Loucy (cell line): Measurements from ENCODE around the gene CXorf65.
A peak's percentile ranks its signal among the peaks of the same experiment; 100 is the strongest.

Source experiments
- H2AFZ ChIP-seq: fragments of 200-600 bp; sonication (generic); 2 replicates; pipeline ENCODE4 v1.6.0; 2016; ENCODE audit warnings: antibody characterized with exemption, mild to moderate bottlenecking, low read length, moderate library complexity
- H3F3A ChIP-seq: fragments of 200-600 bp; 2 replicates; pipeline ENCODE4 v1.6.0; 2016; ENCODE audit warnings: antibody characterized with exemption, low read depth, mild to moderate bottlenecking
- H3K27me3 ChIP-seq: fragments of 200-600 bp; sonication (generic); 2 replicates; pipeline ENCODE4 v1.6.1; 2014; ENCODE audit warnings: low read length, mild to moderate bottlenecking; ENCODE audit not compliant: insufficient read depth, poor library complexity, severe bottlenecking
- H3K36me3 ChIP-seq: fragments of 200-600 bp; sonication (generic); 2 replicates; pipeline ENCODE4 v1.6.1; 2016; ENCODE audit warnings: low read length; ENCODE audit not compliant: insufficient read depth
- H3K4me1 ChIP-seq: fragments of 200-600 bp; sonication (generic); 2 replicates; pipeline ENCODE4 v1.5.1; 2014; ENCODE audit warnings: low read length, mild to moderate bottlenecking; ENCODE audit not compliant: insufficient read depth, poor library complexity, severe bottlenecking
- H3K4me2 ChIP-seq: fragments of 200-600 bp; sonication (generic); 2 replicates; pipeline ENCODE4 v1.6.0; 2014; ENCODE audit warnings: antibody characterized with exemption, low read length, low read depth, mild to moderate bottlenecking; ENCODE audit not compliant: poor library complexity, severe bottlenecking
- H3K4me3 ChIP-seq: fragments of 200-600 bp; sonication (generic); 2 replicates; pipeline ENCODE4 v1.5.1; 2014; ENCODE audit warnings: low read length, mild to moderate bottlenecking, mixed read lengths; ENCODE audit not compliant: poor library complexity, severe bottlenecking
- H3K79me2 ChIP-seq: fragments of 200-600 bp; sonication (generic); 2 replicates; pipeline ENCODE4 v1.6.1; 2014; ENCODE audit warnings: low read length; ENCODE audit not compliant: insufficient read depth
- H3K9ac ChIP-seq: fragments of 200-600 bp; sonication (generic); 2 replicates; pipeline ENCODE4 v1.6.0; 2014; ENCODE audit warnings: mild to moderate bottlenecking, low read depth, low read length, moderate library complexity; ENCODE audit not compliant: poor library complexity, severe bottlenecking
- H3K9me2 ChIP-seq: fragments of 200-600 bp; sonication (generic); replicated peaks from 2 replicates; pipeline ENCODE4 v1.6.1; 2016; ENCODE audit warnings: low read depth, low read length, mixed read lengths
- H3K9me3 ChIP-seq: fragments of 200-600 bp; sonication (generic); 2 replicates; pipeline ENCODE4 v1.6.1; 2014; ENCODE audit warnings: mild to moderate bottlenecking, antibody characterized with exemption, low read length, low read depth; ENCODE audit not compliant: insufficient read depth
- H4K20me1 ChIP-seq: fragments of 200-600 bp; sonication (generic); 2 replicates; pipeline ENCODE4 v1.6.0; 2014; ENCODE audit warnings: antibody characterized with exemption, low read length, mild to moderate bottlenecking; ENCODE audit not compliant: insufficient read depth, poor library complexity, severe bottlenecking
- CTCF ChIP-seq: fragments of 200-600 bp; sonication (generic); conservative IDR thresholded peaks from 2 replicates; pipeline ENCODE4 v1.5.1; 2014; ENCODE audit warnings: mild to moderate bottlenecking, antibody characterized with exemption, low read length
- EZH2phosphoT487 ChIP-seq: fragments of 200-600 bp; IDR thresholded peaks from 2 replicates; pipeline ENCODE4 v1.6.1; 2018; ENCODE audit warnings: antibody characterized with exemption, mild to moderate bottlenecking, moderate library complexity, borderline replicate concordance

The CXorf65 gene

GRCh38 chrX:71103110-71103983, 3.2 kb downstream of the CXorf65 start:
- H3K4me2 ChIP-seq: peak overlapping the region; percentile 99
- no peaks in the 10 kb centered on the region for H3K36me3 ChIP-seq
- peaks cover 8% of the 10 kb centered on the region for H3F3A ChIP-seq
- H3K4me3 ChIP-seq: peak overlapping the region; percentile 85
- H3K4me1 ChIP-seq: peaks cover 74% of the 10 kb centered on the region
- no peaks in the 10 kb centered on the region for H3K9me3 ChIP-seq
- H2AFZ ChIP-seq: no peak overlapping the region
- peaks cover 56% of the 10 kb centered on the region for H3K79me2 ChIP-seq
- no peaks in the 10 kb centered on the region for H4K20me1 ChIP-seq
- no peak for TF ChIP-seq EZH2phosphoT487
- TF ChIP-seq CTCF: no peak
- peak overlapping the region; percentile 97 for H3K9ac ChIP-seq
- H3K27me3 ChIP-seq: no peaks in the 10 kb centered on the region
- no peaks in the 10 kb centered on the region for H3K9me2 ChIP-seq

GRCh38 chrX:71102292-71102691, 4.2 kb downstream of the CXorf65 start:
- H3K4me3 ChIP-seq: no peak overlapping the region
- H3K9me2 ChIP-seq: no peaks in the 10 kb centered on the region
- H3K9me3 ChIP-seq: no peaks in the 10 kb centered on the region
- TF ChIP-seq EZH2phosphoT487 (no peak), CTCF (no peak)
- H4K20me1 ChIP-seq: no peaks in the 10 kb centered on the region
- no peaks in the 10 kb centered on the region for H3K36me3 ChIP-seq
- peak overlapping the region; percentile 99 for H3K4me2 ChIP-seq
- no peak overlapping the region for H2AFZ ChIP-seq
- no peaks in the 10 kb centered on the region for H3K27me3 ChIP-seq
- H3K4me1 ChIP-seq: peaks cover 77% of the 10 kb centered on the region
- H3K79me2 ChIP-seq: peaks cover 47% of the 10 kb centered on the region
- H3K9ac ChIP-seq: peak overlapping the region; percentile 97
- H3F3A ChIP-seq: 0 out of 2 replicates have a peak, but pooled peaks cover 7% of the 10 kb centered on the region

GRCh38 chrX:71100581-71101505, 5.7 kb downstream of the CXorf65 start:
- no peaks in the 10 kb centered on the region for H3K27me3 ChIP-seq

More at GRCh38 chrX:71100581-71101505, 5.7 kb downstream of the CXorf65 start:
- no peak overlapping the region for H2AFZ ChIP-seq
- H4K20me1 ChIP-seq: no peaks in the 10 kb centered on the region
- peak overlapping the region; percentile 97 for H3K9ac ChIP-seq
- H3K4me2 ChIP-seq: peak overlapping the region; percentile 32
- H3K36me3 ChIP-seq: no peaks in the 10 kb centered on the region
- peaks cover 65% of the 10 kb centered on the region for H3K4me1 ChIP-seq
- 0 out of 2 replicates have a peak, but pooled peaks cover 4% of the 10 kb centered on the region for H3F3A ChIP-seq
- TF ChIP-seq EZH2phosphoT487: no peak
- peak; percentile 44 for TF ChIP-seq CTCF
- H3K9me3 ChIP-seq: no peaks in the 10 kb centered on the region
- H3K9me2 ChIP-seq: no peaks in the 10 kb centered on the region
- peaks cover 37% of the 10 kb centered on the region for H3K79me2 ChIP-seq
- H3K4me3 ChIP-seq: no peak overlapping the region
